ENCODE measurements around the gene IL22.

IL22 gene

DNA sequence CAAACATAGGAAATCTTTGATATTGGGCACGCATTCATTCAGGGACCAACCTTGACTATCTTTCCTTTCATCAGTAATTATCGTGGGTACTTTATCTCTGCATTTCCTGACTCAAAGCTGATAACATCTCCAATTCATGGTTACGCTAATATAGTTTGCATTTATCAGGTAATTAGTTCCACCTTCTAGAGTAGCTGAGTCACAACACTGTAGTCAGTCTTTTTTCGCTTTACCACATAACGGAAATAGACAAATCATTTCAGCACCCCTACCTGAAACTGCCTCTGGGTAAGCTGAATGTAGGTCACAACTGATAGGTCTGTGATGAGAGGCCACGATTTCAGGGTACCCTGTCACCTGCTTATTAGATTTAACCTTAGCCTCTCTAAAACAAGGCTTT is 36.7 kb upstream of the IL22 start (continued):
- no peak for TF ChIP-seq ZNF555 (tag by site-specific recombination; conservative IDR thresholded peaks at IDR 0.05)
- no peak for TF ChIP-seq ZBTB7A (tag by site-specific recombination; IDR thresholded peaks at IDR 0.05; ENCODE audit: low read depth)
- TF ChIP-seq, protein P1, sequence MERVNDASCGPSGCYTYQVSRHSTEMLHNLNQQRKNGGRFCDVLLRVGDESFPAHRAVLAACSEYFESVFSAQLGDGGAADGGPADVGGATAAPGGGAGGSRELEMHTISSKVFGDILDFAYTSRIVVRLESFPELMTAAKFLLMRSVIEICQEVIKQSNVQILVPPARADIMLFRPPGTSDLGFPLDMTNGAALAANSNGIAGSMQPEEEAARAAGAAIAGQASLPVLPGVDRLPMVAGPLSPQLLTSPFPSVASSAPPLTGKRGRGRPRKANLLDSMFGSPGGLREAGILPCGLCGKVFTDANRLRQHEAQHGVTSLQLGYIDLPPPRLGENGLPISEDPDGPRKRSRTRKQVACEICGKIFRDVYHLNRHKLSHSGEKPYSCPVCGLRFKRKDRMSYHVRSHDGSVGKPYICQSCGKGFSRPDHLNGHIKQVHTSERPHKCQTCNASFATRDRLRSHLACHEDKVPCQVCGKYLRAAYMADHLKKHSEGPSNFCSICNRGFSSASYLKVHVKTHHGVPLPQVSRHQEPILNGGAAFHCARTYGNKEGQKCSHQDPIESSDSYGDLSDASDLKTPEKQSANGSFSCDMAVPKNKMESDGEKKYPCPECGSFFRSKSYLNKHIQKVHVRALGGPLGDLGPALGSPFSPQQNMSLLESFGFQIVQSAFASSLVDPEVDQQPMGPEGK (tag by site-specific recombination; IDR thresholded peaks at IDR 0.05) = no peak
- TF ChIP-seq SCRT1 (tag by site-specific recombination; IDR thresholded peaks at IDR 0.05; ENCODE audit: borderline replicate concordance) = no peak
- no peak for TF ChIP-seq ZNF404 (tag by site-specific recombination; IDR thresholded peaks at IDR 0.05)
- no peak for TF ChIP-seq ZNF174 (tag by site-specific recombination; IDR thresholded peaks at IDR 0.05)
- TF ChIP-seq ZNF18 (tag by site-specific recombination; IDR thresholded peaks at IDR 0.05) = no peak
- TF ChIP-seq ZXDB (tag by site-specific recombination; IDR thresholded peaks at IDR 0.05) = peak; percentile 35; the same call in 1 of the 2 replicates
- TF ChIP-seq ZNF792 (tag by site-specific recombination; IDR thresholded peaks at IDR 0.05) = no peak
- TF ChIP-seq ZNF362 (tag by site-specific recombination; IDR thresholded peaks at IDR 0.05) = peak; percentile 97
- TF ChIP-seq RBAK (tag by site-specific recombination; IDR thresholded peaks at IDR 0.05) = no peak
- TF ChIP-seq ZNF423 (tag by site-specific recombination; IDR thresholded peaks at IDR 0.05) = no peak
- no peak for TF ChIP-seq YY2 (tag by site-specific recombination; IDR thresholded peaks at IDR 0.05)
- no peak for TF ChIP-seq KLF7 (tag by site-specific recombination; IDR thresholded peaks at IDR 0.05; ENCODE audit: borderline replicate concordance)
- TF ChIP-seq ZNF184 (tag by site-specific recombination; IDR thresholded peaks at IDR 0.05) = no peak
- no peak for TF ChIP-seq MYNN (tag by site-specific recombination; IDR thresholded peaks at IDR 0.05; ENCODE audit: borderline replicate concordance)
- TF ChIP-seq SETDB1 (IDR thresholded peaks at IDR 0.05; ENCODE audit: insufficient read length, low read length) = no peak
- TF ChIP-seq, protein P2, sequence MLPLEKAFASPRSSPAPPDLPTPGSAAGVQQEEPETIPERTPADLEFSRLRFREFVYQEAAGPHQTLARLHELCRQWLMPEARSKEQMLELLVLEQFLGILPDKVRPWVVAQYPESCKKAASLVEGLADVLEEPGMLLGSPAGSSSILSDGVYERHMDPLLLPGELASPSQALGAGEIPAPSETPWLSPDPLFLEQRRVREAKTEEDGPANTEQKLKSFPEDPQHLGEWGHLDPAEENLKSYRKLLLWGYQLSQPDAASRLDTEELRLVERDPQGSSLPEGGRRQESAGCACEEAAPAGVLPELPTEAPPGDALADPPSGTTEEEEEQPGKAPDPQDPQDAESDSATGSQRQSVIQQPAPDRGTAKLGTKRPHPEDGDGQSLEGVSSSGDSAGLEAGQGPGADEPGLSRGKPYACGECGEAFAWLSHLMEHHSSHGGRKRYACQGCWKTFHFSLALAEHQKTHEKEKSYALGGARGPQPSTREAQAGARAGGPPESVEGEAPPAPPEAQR (tag by site-specific recombination; IDR thresholded peaks at IDR 0.05) = no peak
- no peak for TF ChIP-seq GLI2 (tag by site-specific recombination; IDR thresholded peaks at IDR 0.05; ENCODE audit: borderline replicate concordance, low read depth)
- no peak for TF ChIP-seq KLF8 (tag by site-specific recombination; IDR thresholded peaks at IDR 0.05)
- no peak for TF ChIP-seq ZNF664 (tag by site-specific recombination; IDR thresholded peaks at IDR 0.05)
- no peak for TF ChIP-seq ZNF16 (tag by site-specific recombination; IDR thresholded peaks at IDR 0.05; ENCODE audit: low read depth)
- peak; percentile 37; the same call in 1 of the 2 replicates for TF ChIP-seq PRDM6 (tag by site-specific recombination; IDR thresholded peaks at IDR 0.05)
- TF ChIP-seq, protein P3, sequence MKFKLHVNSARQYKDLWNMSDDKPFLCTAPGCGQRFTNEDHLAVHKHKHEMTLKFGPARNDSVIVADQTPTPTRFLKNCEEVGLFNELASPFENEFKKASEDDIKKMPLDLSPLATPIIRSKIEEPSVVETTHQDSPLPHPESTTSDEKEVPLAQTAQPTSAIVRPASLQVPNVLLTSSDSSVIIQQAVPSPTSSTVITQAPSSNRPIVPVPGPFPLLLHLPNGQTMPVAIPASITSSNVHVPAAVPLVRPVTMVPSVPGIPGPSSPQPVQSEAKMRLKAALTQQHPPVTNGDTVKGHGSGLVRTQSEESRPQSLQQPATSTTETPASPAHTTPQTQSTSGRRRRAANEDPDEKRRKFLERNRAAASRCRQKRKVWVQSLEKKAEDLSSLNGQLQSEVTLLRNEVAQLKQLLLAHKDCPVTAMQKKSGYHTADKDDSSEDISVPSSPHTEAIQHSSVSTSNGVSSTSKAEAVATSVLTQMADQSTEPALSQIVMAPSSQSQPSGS (tag by site-specific recombination; IDR thresholded peaks at IDR 0.05; ENCODE audit: low read depth) = no peak
- TF ChIP-seq ZNF626 (tag by site-specific recombination; IDR thresholded peaks at IDR 0.05) = no peak
- no peak for TF ChIP-seq ZNF311 (tag by site-specific recombination; IDR thresholded peaks at IDR 0.05; ENCODE audit: borderline replicate concordance)
- TF ChIP-seq PRDM1 (tag by site-specific recombination; IDR thresholded peaks at IDR 0.05) = no peak
- no peak for TF ChIP-seq ZBTB17 (tag by site-specific recombination; IDR thresholded peaks at IDR 0.05)
- TF ChIP-seq ZNF768 (tag by site-specific recombination; IDR thresholded peaks at IDR 0.05) = no peak
- no peak for TF ChIP-seq HOXC10 (CRISPR knock-in tag; IDR thresholded peaks at IDR 0.05)
- TF ChIP-seq ZNF292 (tag by site-specific recombination; IDR thresholded peaks at IDR 0.05; ENCODE audit: borderline replicate concordance, low read depth) = no peak
- no peak for TF ChIP-seq ZIC2 (tag by site-specific recombination; IDR thresholded peaks at IDR 0.05)
- no peak for TF ChIP-seq OVOL3 (tag by site-specific recombination; IDR thresholded peaks at IDR 0.05)
- no peak for TF ChIP-seq ZBTB20 (tag by site-specific recombination; IDR thresholded peaks at IDR 0.05)
